ENCODE measurements around the gene AGTR1. TPM values are rescaled to one million over a fixed set of nuclear protein-coding genes. Genes with fewer than 3 reads are reported as not detected.

The AGTR1 gene
- total RNA-seq, 6 experiments from 2014 or later = 23.9 to 46.5 (median 36.3) TPM

DNA sequence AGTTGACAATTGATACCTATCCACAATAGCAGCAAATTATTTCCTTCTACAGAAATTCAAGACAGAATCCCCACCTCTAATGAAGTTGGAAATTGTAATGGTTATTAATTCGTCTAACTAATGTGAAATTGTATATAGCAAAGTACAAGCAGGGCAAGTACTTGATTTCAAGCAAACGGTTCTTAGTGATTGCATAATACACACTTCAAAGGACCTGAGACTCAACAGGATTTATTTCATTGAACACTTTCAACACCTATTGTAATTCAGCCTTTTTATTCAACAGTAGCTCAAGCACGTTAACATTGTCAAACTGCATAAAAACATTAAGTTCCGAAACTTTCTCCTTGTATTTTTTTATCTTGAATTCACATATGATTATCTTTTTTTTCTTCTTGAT is 40.2 kb upstream of the AGTR1 start:
- H3K27ac ChIP-seq = no peak overlapping the region
- 67% methylated on average over 4 of the region's 4 CpGs for WGBS (ENCODE audit: insufficient coverage, low coverage, low lambda C conversion rate, missing lambda C conversion rate)
- DNase-seq = no peak
- TF ChIP-seq, protein P1, sequence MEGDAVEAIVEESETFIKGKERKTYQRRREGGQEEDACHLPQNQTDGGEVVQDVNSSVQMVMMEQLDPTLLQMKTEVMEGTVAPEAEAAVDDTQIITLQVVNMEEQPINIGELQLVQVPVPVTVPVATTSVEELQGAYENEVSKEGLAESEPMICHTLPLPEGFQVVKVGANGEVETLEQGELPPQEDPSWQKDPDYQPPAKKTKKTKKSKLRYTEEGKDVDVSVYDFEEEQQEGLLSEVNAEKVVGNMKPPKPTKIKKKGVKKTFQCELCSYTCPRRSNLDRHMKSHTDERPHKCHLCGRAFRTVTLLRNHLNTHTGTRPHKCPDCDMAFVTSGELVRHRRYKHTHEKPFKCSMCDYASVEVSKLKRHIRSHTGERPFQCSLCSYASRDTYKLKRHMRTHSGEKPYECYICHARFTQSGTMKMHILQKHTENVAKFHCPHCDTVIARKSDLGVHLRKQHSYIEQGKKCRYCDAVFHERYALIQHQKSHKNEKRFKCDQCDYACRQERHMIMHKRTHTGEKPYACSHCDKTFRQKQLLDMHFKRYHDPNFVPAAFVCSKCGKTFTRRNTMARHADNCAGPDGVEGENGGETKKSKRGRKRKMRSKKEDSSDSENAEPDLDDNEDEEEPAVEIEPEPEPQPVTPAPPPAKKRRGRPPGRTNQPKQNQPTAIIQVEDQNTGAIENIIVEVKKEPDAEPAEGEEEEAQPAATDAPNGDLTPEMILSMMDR (IDR thresholded peaks at IDR 0.05) = no peak
- TF ChIP-seq POLR2A (IDR thresholded peaks at IDR 0.05) = no peak
- H3K27me3 ChIP-seq = no peaks in the 10 kb centered on the region
- no peak overlapping the region for H3K4me3 ChIP-seq
- no peak for ATAC-seq
- no peaks in the 10 kb centered on the region for H3K4me1 ChIP-seq
- no peaks in the 10 kb centered on the region for H3K9me3 ChIP-seq
- intact Hi-C loops (cut with DNase I) = no loop called here
- no peaks in the 10 kb centered on the region for H3K36me3 ChIP-seq

DNA sequence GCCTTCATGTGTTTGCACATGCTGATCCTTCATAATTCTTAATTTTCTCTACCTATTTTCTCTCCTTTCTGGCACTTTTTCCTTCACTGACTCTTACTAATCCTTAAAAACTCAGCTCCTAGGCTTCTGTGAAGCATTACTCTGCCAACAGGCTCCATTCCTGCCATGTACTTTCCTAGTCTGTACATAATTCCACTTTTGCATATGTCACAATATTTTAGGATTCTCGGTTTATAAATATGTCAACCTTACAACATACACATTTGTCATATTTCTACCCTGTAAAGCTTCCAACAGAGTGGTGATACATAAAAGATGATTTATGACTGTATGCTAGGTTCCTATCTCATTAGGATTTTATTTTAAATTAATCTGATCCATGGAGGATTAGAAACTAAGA is 38.2 kb upstream of the AGTR1 start:
- 77% methylated on average over 1 of the region's 1 CpG for WGBS (ENCODE audit: insufficient coverage, low coverage, low lambda C conversion rate, missing lambda C conversion rate)
- H3K27ac ChIP-seq = no peak overlapping the region
- H3K27me3 ChIP-seq = no peaks in the 10 kb centered on the region
- no peaks in the 10 kb centered on the region for H3K9me3 ChIP-seq
- no peak overlapping the region for H3K4me3 ChIP-seq
- TF ChIP-seq, protein P1 (IDR thresholded peaks at IDR 0.05) = no peak
- TF ChIP-seq POLR2A (IDR thresholded peaks at IDR 0.05) = no peak
- H3K4me1 ChIP-seq = no peaks in the 10 kb centered on the region
- no peak for DNase-seq
- no peak for ATAC-seq
- H3K36me3 ChIP-seq = no peaks in the 10 kb centered on the region
- intact Hi-C loops (cut with DNase I) = no loop called here

DNA sequence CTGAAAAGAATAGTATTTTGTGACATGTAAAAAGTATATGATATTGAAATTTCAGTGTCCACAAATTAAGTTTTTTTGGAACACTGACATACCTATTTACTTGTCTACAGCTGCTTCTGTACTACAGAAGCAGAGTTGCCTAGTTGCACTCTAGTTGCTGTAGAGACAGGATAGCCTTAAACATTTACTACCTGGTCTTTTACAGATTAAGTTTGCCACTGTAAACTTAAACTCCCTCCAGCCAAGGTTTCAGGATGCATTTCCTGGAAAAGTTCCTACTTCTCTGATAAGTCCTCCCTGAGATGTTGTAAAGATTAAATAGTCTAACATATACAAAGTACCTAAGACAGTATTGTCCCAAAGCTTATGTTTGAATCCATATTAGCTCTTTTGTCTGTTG is 17.4 kb upstream of the AGTR1 start:
- Histone ChIP-seq H3K9me3 (no peaks in the 10 kb centered on the region), H3K27ac (no peak overlapping the region), H3K4me1 (peaks cover 0 to 10% (median 3%) of the 10 kb centered on the region in 4 donors), H3K4me3 (no peak overlapping the region), H3K27me3 (no peaks in the 10 kb centered on the region), H3K36me3 (no peaks in the 10 kb centered on the region)
- TF ChIP-seq, protein P1 (IDR thresholded peaks at IDR 0.05) = no peak
- TF ChIP-seq POLR2A (IDR thresholded peaks at IDR 0.05) = no peak
- DNase-seq = no peak
- intact Hi-C loops (cut with DNase I) = no loop called here
- no peak for ATAC-seq

DNA sequence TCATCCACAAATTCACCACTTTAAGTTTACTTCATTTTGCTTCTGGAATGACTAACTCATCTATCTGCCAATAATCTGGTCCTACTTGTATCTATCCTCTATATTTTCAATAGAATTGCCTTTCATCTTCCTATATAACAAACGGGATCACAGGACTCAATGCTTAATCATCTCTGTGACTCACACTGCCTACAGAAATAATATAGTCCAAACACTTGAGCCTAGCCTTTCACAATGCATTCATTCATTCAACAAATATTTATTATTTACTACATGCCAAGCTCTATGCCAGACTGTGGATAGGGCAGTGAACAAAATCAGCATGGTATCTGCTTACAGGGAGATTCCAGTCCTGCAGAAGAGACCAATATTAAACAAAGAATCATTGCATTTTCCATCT is 16.6 kb upstream of the AGTR1 start:
- no peak overlapping the region for H3K4me3 ChIP-seq
- ATAC-seq (no peak), DNase-seq (no peak)
- 62% methylated on average over 1 of the region's 1 CpG for WGBS (ENCODE audit: insufficient coverage, low coverage, low lambda C conversion rate, missing lambda C conversion rate)
- no peaks in the 10 kb centered on the region for H3K27me3 ChIP-seq
- TF ChIP-seq POLR2A (IDR thresholded peaks at IDR 0.05) = no peak
- TF ChIP-seq, protein P1 (IDR thresholded peaks at IDR 0.05) = no peak
- intact Hi-C loops (cut with DNase I) = no loop called here
- no peaks in the 10 kb centered on the region for H3K9me3 ChIP-seq
- no peaks in the 10 kb centered on the region for H3K36me3 ChIP-seq
- no peak overlapping the region for H3K27ac ChIP-seq
- H3K4me1 ChIP-seq = peaks cover 0 to 10% (median 3%) of the 10 kb centered on the region in 4 donors

DNA sequence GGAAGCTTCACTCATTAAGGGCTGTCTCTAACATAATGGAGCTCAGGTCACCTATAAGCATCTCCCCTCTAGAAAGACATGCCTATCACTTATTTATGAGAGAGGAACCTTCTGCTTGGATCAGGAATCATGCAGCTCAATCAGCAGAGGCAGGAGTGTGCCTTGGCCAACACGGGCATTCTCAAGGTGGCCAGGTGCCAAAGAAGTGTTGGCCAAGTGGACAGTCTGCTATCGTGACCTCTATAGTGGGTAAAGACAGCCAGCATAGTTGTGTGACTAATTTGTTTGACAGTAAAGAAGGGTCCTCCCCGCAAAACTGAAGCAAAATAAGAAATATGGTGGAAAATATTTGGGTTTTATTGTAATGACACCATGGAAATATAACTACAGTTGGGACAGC is 14.7 kb upstream of the AGTR1 start:
- H3K4me3 ChIP-seq = no peak overlapping the region
- H3K4me1 ChIP-seq = peaks cover 0 to 10% (median 3%) of the 10 kb centered on the region in 4 donors
- H3K9me3 ChIP-seq = no peaks in the 10 kb centered on the region
- no peak for TF ChIP-seq POLR2A (IDR thresholded peaks at IDR 0.05)
- TF ChIP-seq, protein P1 (IDR thresholded peaks at IDR 0.05) = no peak
- H3K27me3 ChIP-seq = no peaks in the 10 kb centered on the region
- no peak overlapping the region for H3K27ac ChIP-seq
- no peaks in the 10 kb centered on the region for H3K36me3 ChIP-seq
- ATAC-seq = peak; percentile 99 to 100 (median 100)
- intact Hi-C loops (cut with DNase I) = no loop called here
- peak; percentile 71 to 85 (median 83) for DNase-seq
- 5% methylated on average over 3 of the region's 3 CpGs for WGBS (ENCODE audit: insufficient coverage, low coverage, low lambda C conversion rate, missing lambda C conversion rate)

Measured in right lobe of liver (tissue), 6 donors.